Measurements from ENCODE around the gene CACNA1S.

Gene CACNA1S

DNA sequence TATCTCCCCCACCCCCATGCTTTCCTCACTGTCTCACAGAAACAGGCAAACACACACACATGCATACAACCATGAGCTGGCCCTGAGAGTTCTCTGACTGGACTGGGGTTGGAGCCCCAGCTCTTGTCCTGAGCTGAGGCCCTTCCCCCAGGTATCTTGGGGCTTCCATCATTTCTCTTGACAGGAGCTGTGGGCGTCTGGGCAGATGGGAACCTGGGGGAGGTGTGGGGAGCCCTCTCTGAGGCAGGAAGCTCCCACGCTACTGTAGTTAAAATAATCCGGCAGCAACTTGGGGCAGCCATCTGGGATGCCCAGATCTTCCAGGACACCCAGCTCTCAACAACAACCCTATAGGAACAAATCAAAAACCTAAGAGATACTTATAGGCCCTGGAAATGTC lies 86.0 kb downstream of the CACNA1S start:
- DNase-seq, result no peak

- no peak for DNase-seq
Measured at GRCh38 chr1:201025571-201026002, 86.6 kb downstream of the CACNA1S start.

GRCh38 chr1:201024625-201024998 lies 87.6 kb downstream of the CACNA1S start:
- DNase-seq, result no peak

GRCh38 chr1:201023920-201024624 lies 88.2 kb downstream of the CACNA1S start:
- no peak for DNase-seq

GRCh38 chr1:201023517-201023902 lies 88.7 kb downstream of the CACNA1S start, which contains the start of gene KIF21B:
TSS of gene KIF21B (minus strand) at chr1:201023714. CDS start at chr1:201023383, 331 bp downstream.
- peak; percentile 73 to 82 for DNase-seq

DNA sequence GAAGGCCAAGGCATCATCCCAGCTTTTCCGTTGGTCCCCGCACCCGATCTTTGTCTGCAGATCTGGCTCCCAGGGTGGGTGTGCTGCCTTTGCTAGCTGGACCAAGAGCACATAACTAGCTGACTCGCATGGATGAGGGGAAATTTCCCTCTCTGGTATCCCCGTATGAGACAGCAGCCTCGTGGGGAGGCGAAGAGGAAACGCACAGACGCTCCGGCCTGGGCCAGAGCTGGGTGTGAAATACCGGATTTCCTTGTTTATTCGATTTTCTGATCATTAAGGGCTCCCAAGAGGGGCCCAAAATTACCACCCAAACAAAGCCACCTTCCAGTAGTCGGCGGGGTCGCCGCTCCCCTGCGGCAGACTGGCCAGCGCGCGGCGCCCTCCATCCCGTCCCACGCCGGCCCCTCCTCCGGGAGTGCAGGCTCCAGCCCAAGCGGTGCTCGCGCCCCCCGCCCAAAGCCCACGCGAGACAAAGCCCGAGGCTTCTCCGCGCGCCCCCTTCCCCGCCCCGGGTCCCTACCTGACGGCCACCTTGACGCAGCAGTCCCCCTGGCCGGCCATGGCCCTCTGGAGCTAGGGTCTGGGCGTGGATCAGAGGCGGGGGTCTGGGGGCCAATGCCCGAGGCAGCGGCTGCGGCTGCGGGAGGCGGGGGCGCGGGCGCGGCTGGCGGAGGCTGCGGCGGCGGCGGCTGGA lies 89.3 kb downstream of the CACNA1S start:
- peak; percentile 74 to 76 for DNase-seq

DNA sequence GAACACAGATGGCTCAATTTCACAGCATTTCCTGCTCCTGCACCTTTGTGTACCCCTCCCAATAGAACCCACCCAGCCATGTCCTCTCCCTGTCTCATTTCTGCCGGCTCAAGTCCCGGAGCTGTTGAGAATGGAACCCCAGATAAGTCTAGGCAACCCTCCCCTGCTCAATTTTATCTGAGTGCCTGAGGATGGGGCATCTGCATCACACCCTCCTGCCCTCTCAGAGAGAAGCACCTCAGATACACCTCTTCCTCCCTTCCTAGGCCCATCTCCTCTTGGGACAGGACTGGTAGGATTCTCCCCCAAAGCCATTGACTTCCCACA lies 89.8 kb downstream of the CACNA1S start:
- DNase-seq, result no peak

- no peak for DNase-seq
Measured at GRCh38 chr1:201021630-201022492, 90.4 kb downstream of the CACNA1S start.

DNA sequence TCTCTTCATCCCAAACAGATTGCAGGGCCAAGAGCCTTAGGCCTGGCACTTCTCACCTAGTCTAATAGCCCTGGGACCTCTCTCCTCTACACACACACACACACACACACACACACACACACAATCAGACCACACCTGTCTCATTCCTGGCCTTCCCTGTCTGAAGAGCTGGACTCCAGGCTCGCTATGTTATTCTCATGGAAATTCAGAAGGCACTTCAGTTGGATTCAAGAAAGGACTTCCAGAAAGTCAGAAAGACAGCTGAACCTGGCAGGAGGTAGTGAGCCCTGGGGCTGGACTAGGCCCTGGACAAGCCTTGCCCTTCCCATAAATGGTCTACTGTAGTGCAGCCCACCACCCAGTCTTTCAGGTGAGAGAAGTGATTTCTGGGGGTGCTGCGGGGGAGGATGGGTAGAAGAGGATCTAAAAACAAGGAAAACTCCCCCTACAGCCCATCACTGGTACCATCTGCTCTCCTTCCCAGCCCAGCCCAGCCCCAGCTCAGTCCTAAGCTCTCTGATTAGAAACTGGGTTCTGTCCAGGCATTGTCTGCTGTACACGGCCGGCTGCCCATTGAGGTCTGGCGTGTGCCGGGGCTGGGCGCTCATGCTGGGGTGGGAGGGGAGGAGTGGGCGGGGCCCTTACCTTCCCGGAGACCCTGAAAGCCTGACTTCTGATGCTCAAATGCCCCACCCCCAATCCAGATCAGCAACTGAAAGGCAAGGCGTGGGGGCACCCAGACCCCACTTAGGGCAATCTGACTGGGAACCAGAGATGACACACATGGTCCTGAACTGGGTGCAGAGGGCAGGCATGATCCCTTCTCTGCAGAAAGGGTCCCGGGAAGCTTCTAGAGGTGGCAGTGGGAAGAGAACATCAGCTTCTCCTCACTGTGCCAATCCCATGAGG lies 91.3 kb downstream of the CACNA1S start:
- DNase-seq, result no peak

- no peak for DNase-seq
Measured at GRCh38 chr1:201020040-201020591, 92.1 kb downstream of the CACNA1S start.

DNA sequence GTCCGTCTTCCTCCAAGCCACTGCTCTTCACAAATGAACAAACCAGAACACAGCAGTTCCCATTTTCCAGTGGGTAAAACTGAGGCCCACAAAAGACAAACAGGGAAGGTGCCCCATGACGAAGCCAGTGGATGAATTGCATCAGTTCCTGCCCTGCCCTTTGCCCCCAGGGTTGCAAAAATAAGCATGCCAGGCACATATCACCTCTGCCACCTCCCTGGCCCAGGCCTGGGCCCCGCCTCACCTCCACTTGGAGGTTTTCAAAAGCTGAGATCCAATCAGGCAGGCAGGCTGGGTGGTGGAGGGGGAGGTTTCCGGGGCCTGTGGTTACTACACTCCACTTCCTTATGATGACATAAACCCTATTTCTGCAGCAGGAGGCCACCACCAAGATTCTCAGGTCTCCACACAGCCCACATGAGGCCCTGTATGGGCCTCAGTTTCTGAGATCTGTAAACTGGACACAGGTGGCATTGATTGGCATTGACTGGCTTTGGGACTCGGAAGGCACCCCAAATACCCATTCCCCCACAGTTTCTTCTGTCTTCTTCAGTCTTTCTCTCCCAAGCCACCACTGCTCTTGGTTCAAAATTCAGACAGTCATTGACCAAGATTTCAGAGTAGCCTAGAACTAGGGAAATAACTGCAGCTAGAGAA lies 92.8 kb downstream of the CACNA1S start:
- DNase-seq, result peak; percentile 69 to 77

- no peak for DNase-seq
Measured at GRCh38 chr1:201017828-201018163, 94.4 kb downstream of the CACNA1S start.

- DNase-seq, result no peak
Measured at GRCh38 chr1:201016943-201017827, 95.0 kb downstream of the CACNA1S start.

DNA sequence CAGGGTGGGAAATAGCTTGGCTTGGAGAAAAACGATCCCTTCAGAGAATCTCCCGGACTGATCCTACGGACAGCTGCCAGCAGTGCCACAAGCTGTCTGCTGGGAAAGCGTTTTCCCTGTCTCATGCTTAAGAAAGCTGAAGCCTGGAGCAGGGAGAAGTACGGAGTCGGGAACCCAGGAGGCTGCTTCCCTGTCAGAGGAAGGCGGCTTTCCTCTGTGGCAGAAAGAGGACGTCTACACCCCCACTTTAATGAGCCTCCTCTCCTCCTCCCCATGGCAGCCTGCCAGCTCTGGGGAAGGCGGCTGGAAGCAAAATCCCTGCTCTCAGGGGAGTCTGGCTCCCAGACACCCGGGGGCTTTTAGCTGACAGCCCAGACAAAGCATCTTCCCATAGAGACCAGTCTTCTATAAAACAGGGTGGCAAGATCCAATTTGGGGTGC lies 96.0 kb downstream of the CACNA1S start:
- peak in 1 of 2 donors; percentile 20 for DNase-seq

- peak in 1 of 2 donors; percentile 29 for DNase-seq
Measured at GRCh38 chr1:201015551-201016091, 96.6 kb downstream of the CACNA1S start.

- peak; percentile 31 to 52 for DNase-seq
Measured at GRCh38 chr1:201014816-201015200, 97.4 kb downstream of the CACNA1S start.

GRCh38 chr1:201013991-201014815 lies 98.0 kb downstream of the CACNA1S start:
- DNase-seq, result no peak

DNA sequence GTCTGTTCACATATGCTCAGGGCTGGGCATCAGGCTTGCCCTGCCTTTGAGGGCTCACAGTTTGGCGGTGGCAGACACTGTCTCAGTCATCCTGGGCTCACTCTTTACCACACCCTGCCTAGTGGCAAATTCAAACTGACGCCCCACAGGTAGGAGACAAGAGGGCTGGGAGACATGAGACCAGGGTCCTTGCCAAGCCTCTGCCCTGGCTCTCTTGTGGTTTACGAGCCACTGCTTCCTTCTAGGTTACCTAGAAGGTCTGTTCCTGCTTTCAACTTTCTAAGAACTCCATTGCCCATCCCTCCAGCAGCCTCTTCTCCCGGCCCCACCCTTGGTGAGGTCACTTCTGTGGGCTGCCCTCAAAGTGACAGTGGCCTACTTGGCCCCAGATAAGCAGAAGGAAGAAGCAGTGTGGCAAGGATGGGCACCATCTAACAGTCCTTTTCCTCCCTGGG lies 99.2 kb downstream of the CACNA1S start:
- DNase-seq, result peak; percentile 77 to 82

DNA sequence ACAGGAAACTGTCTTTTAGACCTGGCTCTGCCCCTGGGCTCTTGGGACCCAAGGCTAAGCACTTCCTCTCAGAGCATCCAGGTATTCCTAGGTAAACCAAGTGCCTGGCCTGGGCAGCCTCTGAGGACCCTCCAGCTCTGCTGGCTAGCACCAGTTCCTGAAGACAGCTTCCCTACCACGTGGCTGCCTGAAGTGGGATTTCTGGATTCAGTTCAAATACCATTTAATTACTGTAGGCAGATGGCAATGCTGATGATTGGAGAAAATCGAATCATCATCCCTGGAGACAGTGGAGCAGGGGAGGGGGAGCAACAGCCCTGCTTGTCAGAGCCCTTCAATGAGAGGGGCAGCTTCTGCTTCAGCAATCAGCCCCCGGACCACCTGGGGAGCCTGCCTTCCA lies 100.6 kb downstream of the CACNA1S start:
- DNase-seq, result no peak
